HG03060 (cell line): ENCODE results near the gene PTPN14.
A peak's percentile ranks its signal among the peaks of the same experiment; 100 is the strongest.

Experiments
- ATAC-seq: cut with Tn5 transposase; IDR thresholded peaks from one replicate; pipeline ENCODE4 v1.9.1; 2021; ENCODE audit warnings: low read depth, moderate number of reproducible peaks; ENCODE audit not compliant: unreplicated experiment

PTPN14 gene

DNA sequence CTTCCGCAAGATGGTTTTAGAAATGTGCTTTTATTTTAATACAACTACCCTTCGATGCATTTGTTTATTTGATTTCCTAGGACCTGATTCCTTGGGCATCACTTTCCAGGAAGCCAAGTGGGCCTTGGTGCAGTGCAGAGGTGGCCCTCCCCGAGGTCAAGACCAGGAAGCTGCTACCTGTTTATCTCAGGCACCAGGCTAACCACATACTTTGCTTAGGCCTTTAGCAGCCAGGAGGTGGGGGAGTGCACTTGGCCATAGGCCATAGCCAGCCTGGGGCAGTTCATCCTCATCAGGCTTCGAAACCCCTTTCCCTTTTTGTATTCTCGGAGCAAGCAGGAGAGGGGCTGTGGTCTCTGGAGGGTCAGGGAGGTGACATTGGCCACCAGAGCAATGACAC lies 225.0 kb downstream of the PTPN14 start:
- ATAC-seq: no peak

DNA sequence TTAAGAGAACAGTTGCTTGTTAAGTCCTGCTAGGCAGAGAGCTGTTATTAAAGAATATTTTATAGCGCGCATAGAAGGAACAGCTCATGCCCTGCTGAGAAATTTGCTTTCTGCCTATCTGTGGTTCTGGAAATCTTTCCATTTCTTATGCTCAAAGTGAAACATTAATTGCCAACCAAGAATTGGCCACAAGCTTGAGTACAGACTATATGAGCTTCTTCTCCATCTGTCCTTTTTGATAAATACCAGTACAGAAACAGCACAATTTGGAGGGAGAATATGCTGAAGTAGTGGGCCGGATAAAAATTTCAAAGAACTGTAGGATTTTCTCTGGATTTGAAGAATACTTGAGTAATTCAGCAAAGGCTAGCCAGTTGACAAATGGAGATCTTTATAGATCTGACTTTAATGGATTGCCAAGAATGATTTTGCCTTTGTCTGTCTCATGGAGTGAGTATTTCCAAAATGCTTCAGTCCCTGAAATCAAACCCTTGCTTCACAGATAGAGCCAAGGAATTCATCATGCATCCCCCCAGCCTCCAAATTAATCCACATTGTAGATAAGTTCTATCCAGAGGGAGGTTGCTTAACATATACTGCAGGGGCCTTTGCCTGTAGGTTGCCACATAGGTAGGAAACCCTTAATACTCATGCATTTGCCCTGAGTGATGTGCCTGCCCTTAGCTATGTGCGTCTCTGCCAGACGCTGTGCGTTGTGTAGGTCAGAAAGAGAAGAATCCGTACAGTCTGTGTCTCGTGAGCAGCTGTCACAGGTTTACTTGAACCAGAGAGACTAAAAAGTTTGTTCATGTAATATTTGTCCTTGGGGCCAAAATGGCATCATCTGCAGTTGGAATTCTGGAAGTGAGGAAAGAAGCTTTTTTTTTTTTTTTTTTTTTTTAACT lies 226.3 kb downstream of the PTPN14 start:
- ATAC-seq: no peak

DNA sequence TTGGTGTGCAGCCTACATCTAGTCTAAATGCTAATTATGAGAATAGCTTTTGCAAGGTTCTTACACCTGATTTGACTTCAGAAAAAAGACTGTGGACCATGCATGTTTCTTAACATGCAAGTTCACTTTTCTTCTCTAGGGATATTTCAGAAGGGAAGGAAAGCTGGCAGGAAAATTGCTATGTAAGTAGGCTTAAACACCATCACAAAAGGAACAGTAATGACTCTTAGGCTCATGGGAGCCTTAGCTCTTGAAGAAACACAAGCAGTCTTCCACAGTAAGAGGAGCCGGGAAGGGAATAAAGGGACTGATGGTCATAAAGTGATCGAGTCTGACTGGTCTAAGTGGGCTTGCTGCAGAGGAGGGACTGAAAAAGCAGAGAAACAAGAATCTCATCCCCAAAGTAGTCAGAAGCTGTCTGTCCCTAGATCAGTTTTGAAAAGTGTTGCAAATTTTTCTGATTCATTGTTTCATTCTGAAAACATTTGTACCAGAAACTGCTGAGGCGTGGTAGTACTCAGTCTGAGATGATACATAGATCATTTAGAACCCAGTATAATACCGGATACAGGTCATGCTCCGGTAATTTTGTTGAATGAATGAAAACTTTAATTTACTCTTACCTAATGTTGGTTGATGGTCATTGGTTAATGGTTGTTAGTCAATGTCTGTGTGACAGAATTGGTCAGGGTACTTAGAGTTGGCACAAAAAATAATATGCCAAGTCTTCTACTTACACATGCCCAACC lies 229.5 kb downstream of the PTPN14 start:
- ATAC-seq: peak; percentile 87

DNA sequence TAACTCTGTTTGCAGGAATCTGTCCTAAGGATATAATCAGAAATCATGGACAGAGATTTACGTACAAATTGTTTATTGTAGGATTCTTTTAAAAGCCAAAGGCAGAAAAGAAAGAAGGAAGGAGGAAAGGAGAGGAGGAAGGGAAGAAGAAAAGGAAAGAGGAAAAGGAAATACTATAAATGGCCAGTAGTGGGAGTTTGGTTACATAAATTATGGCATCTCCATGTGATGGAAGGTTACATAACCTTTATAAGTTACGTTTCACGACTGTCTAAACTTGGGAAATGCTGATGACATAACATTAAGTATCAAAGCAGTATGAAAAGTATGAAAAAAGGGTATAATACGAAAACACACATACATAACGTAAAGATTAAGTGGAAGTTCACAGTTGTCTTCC lies 231.5 kb downstream of the PTPN14 start:
- ATAC-seq: no peak

DNA sequence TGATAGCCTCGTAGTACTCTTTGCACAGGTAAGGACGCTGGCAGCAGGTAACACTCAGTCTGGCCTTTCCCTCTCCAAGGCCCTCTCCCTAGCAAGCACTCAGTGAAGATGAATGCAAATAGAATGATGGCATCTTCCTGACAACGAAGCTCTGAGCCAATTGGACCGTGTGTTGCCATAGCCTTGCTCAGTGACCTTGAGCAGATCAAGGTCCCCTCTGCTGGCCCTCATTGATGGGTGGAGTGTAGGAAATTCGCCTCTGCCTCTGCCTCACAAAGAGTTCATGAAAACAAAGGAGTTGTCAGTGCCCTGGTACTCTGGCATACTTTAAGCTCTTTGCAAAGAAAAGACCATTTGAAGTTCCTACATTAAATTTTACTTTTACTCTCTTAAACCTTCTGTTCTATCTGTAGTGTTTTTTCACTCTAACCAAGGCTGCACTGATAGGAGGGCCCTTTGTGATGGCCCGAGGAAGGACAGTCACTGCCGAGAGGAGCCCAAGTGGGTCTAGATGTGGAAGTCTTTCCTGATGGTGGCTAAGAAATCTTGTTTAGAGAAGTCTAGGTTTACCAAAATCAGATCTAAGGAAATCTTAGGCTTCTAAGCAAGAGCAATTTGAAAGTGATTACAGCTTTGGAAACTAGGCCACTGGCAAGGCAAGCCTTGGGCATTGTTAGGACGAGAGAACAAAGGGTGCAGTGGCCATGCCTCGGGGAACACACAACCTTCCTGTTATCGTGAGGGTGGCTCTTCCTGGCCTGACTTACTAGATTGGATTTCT lies 232.3 kb downstream of the PTPN14 start:
- ATAC-seq: no peak

DNA sequence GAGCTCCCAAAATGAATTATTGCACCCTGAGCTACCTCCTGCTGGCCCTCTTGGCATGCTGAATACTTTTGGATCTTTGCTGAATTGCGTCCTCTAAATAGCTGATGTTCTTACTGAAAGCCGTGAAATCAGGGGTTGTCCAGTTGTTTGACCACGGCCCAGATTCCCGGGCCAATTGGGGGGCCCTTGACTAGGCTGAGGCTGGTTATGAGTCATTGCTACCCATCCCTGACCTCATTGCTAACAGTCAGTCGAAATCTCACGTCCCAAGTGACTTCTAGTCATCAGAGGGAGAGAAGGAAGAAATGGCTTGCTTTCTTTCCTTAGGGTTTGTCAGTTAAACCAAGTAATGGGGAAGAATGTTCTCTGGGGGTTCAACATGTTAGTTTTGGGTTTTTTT lies 233.0 kb downstream of the PTPN14 start:
- ATAC-seq: no peak

DNA sequence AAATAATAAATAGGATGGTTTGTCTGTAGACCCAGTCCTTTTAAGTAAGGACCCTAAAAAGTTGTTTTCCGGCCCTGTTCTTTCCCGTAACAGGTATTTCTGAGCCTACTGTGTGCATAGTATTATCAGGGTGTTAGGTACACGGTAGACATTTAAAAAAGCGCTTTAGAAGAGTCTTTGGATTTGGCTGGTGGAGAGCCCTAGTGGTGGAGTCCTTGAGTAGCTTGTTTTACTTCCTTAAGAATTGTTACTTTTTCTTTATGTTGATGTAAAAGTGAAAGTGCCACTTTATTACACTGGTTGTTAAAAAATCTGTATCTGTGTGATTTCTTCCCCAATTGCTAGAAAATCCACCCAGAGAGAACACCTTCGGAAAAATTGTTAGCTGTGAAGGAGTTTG lies 233.7 kb downstream of the PTPN14 start:
- ATAC-seq: no peak

DNA sequence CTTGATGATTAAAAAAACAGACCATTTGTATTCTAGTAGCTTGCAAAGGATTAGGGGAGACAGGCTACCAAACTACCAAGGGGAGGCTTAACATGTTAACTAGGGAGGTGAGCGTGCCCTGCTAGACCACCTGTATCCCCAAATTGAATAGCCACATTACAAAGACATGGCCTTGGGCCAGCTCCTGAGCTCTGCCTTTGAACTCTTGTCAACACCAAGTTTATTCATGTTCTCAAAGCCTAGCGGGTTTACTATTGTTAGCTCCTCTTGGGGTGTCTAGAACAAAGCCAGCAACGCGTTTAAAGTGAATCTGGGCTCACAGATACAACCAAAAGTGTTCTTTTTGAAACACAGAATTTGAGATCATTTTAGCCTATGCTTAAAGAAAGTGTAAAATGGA lies 234.1 kb downstream of the PTPN14 start:
- ATAC-seq: no peak

DNA sequence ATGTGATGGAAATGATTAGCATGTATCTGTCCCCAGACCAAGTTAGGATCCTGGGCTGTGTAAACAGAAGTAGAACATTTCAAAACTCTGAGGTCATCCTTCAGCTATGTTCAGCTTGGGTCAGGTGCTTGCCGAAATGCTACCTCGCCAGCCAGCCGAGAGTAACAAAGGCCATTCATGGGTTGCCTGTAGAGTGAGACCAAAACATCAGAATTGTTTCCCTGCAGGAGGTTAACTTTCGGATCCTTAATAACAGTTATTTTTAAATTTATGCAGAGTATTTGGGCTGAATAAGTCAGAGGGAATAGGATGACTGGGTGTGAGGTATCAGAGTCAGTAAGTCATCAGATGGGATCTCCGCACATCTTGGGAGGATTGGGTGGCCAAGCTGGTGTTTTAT lies 234.8 kb downstream of the PTPN14 start:
- ATAC-seq: no peak

DNA sequence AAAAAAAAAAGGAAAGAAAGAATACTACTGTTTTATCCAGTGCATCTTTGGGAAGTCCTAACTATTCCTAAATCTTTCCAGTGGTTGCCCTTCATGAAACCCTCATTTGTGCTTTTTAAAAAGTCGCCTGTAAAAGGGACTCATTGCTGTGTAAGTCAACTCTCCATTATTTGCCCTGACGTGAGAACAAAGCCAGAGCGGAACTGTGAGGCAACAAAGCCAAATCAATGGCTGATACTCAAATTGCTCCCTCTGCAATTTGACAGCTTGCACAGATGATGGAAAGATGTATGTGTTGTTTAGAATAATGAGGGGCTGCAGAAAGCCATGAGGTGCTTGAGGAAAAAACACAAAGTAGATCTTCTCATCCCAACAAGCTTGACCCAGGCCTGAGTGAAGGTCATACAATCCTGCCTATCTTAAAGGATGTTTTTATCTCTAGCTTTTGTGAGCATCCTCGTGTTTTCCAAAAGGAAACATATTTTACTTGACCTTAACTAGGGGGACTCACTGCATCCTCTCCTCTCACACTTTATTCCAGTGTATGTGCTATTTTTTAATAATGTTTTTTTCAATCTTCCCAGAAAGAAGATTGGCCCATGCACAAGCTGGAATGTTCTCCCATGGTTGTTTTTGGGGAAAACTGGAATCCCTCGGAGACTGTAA lies 237.1 kb downstream of the PTPN14 start:
- ATAC-seq: no peak

DNA sequence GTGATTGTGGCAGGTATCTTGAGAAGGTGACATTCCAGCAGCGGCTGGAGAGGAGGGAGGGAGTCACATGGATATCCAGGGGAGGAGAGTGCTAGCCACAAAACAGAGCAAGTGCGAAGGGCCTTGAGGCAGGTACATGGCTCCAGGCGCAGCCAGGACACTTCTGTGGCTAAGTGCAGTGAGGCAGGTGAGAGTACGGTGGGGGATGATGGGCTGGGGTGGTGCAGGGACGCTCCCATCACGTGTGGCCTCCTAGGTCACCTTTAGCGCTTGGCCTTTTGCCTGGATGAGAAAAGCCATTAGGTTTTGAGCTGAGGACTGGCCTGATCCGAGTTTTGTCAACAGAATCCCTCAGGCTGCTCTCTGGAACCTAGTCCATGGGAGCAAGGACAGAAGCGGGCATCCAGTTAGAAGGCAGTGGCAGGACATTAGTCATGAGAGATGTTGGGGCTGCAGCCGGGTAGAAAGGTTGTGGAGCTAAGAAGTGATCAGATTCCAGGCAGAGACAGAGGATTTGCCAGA lies 238.8 kb downstream of the PTPN14 start:
- no peak for ATAC-seq

DNA sequence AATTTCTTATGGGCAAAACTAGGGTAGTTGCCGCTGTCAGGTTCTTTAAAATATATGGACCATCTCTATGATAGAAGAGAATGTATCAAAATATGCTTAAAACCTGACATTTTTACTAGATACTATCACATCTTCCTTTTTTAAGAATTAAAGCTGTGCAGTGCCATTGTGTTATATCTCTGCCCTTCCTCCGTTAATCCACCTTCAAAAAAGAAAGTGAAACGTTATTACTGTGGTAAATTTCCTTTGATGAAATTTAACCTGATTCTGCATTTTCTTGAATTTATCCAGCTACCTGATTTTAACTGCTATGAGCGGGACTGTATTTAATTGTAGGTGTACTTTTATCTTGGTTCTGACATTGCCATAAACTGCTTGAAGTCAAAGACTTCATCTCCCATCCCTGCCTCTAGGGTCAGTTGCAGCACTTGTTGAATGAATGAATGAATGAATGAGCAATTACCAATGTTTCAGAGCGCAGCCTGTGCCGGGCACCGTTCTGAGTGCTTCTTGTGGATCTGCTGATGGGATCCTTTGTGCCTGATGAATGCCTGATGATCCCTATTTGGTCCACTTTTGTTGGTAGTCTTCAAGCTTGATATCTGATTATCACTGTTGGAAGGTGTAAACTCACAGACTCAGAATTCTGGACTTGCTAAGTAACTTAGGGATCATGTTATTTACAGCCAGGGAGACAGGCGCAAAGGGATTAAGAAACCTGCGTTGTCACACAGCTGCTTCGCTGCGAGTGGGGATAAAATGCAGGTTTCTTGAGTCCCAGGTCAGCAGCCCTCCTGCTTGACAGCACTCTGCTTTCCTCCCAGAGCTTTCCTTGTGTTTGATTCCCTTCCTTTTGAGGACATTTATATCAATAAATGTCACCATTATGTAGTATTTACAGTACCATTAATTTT lies 240.4 kb downstream of the PTPN14 start:
- ATAC-seq: no peak

DNA sequence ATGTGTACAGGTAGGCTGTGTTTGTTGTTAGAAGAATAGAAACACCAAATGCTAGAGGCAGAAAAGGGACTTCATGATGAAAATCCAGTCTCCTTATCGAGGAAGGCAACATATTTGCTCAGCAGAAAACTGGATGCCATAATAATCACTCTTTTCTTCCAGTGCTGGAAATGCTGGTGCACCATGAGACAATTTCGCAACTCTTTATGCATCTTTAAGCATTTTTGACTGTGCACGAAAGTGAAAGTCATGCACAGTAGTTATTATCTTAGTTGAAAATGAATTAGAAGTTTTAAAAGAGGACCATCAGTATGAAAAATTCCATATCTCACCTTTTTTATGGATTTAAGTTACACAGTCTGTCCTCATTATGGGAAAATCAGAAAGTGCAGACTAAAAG lies 241.4 kb downstream of the PTPN14 start:
- no peak for ATAC-seq

DNA sequence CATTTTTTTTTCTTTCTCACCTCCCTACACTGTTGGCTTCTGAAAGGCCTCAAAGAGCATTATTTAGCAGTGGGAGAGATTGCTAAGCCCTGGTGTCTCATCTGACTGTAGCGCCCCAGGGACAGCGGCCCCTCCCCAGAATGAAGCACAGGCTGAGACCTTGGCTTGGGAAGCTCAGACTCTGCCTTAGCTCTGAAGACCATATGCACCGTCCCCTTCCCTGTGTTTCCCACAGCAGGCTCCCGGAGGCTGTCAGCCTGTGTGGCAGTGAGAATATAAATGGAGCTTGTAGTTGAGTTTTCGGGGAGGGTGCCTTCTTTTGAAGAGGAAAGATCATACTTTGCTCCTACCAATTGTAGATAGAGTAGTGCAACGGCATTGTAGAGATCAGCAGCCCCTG lies 245.1 kb downstream of the PTPN14 start:
- no peak for ATAC-seq

DNA sequence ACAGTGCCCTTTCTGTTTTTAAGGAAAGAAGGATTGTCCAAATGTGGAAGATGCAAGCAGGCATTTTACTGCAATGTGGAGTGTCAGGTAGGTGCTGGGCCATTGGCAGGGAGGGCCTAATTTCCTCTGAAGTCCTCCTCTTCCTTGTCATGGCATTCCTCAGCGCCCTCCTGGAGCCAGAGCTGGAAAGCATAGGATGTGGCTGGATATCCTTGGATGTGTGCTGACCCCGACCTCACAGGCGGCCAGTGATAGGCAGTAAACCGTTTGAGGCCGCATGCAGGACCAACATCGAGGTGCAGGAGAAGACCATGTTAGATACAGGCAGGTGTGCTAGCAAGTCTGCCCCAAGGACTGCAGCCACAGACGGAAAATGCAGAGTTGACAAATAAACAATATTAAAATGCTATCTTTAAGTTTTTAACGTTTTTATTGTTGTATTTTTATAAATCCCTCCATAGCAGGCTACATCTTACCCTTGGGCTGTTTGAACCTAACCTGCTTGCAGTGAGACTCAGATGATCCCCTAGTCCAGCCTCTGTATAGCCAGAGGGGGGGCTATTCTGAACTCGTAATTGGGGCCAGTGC lies 246.1 kb downstream of the PTPN14 start:
- ATAC-seq: no peak

DNA sequence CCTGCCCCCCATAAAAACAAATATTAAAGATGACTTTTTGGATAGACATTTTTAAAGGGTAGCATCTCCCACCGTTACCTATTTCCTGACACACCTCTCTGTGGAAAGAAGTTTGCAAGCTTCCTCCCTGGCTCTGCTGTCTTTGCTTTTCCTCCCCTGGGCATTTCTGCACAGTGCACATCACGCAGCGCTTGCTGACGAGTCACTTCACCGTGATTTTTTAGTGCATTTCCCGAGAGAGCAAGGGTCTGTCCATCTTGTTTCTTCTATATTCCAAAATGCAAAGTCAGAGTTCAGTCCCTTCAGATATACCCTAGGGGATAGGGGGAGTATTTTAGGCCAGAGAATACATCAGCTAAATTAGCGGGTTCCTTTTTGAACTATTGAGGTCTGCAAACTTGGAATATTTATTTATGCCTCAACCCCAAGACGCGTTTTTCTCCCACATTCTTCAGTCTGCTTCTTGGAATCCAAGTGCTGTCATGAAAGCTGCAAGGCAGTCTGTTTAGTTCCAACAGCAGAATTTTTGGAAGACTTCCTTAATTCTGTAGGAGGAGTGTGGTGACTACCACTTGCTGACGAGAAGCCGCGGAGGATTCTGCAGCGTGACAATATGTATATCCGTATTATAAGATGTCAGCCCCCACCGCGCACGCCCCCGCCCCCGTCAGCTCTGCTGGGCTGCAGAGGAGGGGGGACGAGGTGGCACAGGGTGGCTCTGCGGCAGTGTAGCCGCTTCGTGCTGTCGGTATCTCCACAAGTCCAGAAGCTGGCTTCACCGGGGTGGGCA lies 248.1 kb downstream of the PTPN14 start:
- no peak for ATAC-seq

DNA sequence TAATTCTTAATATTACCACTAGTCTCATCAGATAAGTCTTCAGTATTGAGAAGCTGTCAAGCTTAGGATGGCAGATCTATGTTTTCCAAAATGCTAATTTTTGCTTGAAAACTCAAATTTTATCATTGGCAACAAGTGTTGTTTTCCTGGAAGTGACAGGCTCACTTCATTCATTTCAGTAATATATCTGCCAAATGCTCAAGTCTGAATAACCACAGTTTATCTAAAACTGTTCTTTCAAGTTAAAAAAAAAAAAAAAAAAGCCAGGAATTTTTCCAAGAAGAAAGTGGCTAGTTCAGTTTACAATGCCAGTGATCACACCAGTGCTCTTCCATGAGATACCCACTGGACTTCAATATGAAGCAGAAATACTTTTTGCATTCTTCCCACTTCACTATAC lies 249.9 kb downstream of the PTPN14 start:
- no peak for ATAC-seq

DNA sequence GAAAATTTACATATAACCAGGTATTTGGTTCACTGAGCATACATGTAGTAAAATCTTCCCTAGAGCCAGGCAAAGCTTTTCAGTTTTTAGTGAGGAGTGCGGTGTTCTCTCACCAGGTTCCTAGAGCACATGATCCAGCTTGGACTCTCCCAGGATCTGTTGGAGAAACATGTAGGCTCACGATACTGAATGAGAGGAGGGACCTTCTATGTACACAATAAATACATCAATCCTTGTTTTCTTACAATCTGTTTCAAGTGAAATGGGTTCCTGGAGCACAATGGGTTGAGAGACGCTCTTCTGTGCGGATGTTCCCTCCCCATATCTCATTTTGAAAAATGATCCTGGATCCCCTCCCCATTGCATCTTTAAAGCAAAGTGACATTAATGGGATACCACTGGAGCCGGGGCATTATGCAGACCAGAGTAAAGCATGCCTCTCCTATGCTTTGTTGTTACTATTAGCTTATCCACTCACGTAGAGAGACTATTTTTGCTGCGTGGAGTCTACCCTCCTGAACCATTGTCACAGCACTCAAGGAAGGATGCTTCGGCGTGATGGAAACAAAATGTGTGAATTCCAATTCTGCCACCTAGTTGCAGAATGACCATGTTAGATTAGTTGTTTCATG lies 251.1 kb downstream of the PTPN14 start:
- no peak for ATAC-seq
